Endothelial cell of umbilical vein (primary cell): ENCODE measurements around the gene FXYD6. TPM values are rescaled to one million over a fixed set of nuclear protein-coding genes. Genes with fewer than 3 reads are reported as not detected.

Experiments
- BruUV-seq: library from RNA; stranded (reverse); fragments of 400-500 nt; replicated peaks from 2 replicates; lab custom pipeline; 2021; lab: Mats Ljungman, UMichigan
- CTCF ChIA-PET: fragments of 300-600, 350-600 bp; sonication (Branson Sonifier 250); formaldehyde crosslinking; loops from one replicate; lab custom pipeline; 2021; ENCODE audit warnings: antibody characterized with exemption, inconsistent platforms; lab: Charles Lee
- POLR2A ChIA-PET: fragments of 300-600, 350-600 bp; sonication (Branson Sonifier 250); formaldehyde crosslinking; loops from one replicate; lab custom pipeline; 2021; ENCODE audit warnings: antibody characterized with exemption, inconsistent platforms; lab: Charles Lee
- DNase-seq: peaks from one replicate; pipeline ENCODE4 v3.0.0-alpha.2; 2011; ENCODE audit warnings: low read depth, low spot score
- FAIRE-seq: peaks from 2 replicates; lab custom pipeline; 2011; peaks lifted over from hg19 to GRCh38; lab: Jason Lieb, UNC
- H2AFZ ChIP-seq: 2 replicates; pipeline ENCODE4 v1.6.0; 2012; ENCODE audit warnings: low read depth, low read length, control low read depth, inconsistent platforms
- H3K27ac ChIP-seq: 2 replicates; pipeline ENCODE4 v1.5.1; 2011; ENCODE audit warnings: low read depth, mild to moderate bottlenecking, control low read depth, low read length, moderate library complexity; ENCODE audit not compliant: insufficient read depth
- H3K27me3 ChIP-seq, 2 experiments: 2 replicates each; pipeline versions ENCODE4 v1.6.0 to v1.6.1; 2011; ENCODE audit warnings: low read length in 2 of 2, mixed read lengths in 1 of 2; ENCODE audit not compliant: control insufficient read depth in 2 of 2, insufficient read depth in 2 of 2
- H3K36me3 ChIP-seq, 2 experiments: 2 replicates in 1 of 2; 3 replicates in 1 of 2; pipeline ENCODE4 v1.5.1; 2011; ENCODE audit warnings: low read length in 2 of 2, mild to moderate bottlenecking in 1 of 2, moderate library complexity in 1 of 2; ENCODE audit not compliant: control insufficient read depth in 2 of 2, insufficient read depth in 2 of 2; ENCODE audit errors: extremely low read depth in 1 of 2
- H3K4me1 ChIP-seq: 3 replicates; pipeline ENCODE4 v1.5.1; 2011; ENCODE audit warnings: mild to moderate bottlenecking, low read length; ENCODE audit not compliant: control insufficient read depth, insufficient read depth; ENCODE audit errors: extremely low read depth
- H3K4me2 ChIP-seq: 2 replicates; pipeline ENCODE4 v1.6.1; 2011; ENCODE audit warnings: low read length, control low read depth, mixed read lengths; ENCODE audit not compliant: insufficient read depth
- H3K4me3 ChIP-seq, 3 experiments: fragments of 200-600 bp in 1 of 3; sonication (generic), shearing (Covaris generic) in 1 of 3; replicated peaks in 1 of 3; 2 replicates each; pipeline ENCODE4 v1.5.1; 2011 to 2016; ENCODE audit warnings: control low read depth in 3 of 3, low read length in 3 of 3, mild to moderate bottlenecking in 2 of 3, inconsistent platforms in 1 of 3, low read depth in 1 of 3, moderate library complexity in 1 of 3; ENCODE audit not compliant: insufficient read depth in 1 of 3
- H3K79me2 ChIP-seq: 2 replicates; pipeline ENCODE4 v1.6.0; 2012; ENCODE audit warnings: low read length, inconsistent platforms; ENCODE audit not compliant: control insufficient read depth, insufficient read depth
- H3K9ac ChIP-seq: replicated peaks from 2 replicates; pipeline ENCODE3; 2011; ENCODE audit warnings: low read length, control low read depth; ENCODE audit not compliant: insufficient read depth; ENCODE audit errors: extremely low read depth
- H3K9me1 ChIP-seq: replicated peaks from 3 replicates; pipeline ENCODE4 v1.6.0; 2011; ENCODE audit warnings: mild to moderate bottlenecking, low read length; ENCODE audit not compliant: control insufficient read depth, insufficient read depth; ENCODE audit errors: extremely low read depth
- H3K9me3 ChIP-seq: replicated peaks from 2 replicates; pipeline ENCODE4 v1.5.1; 2012; ENCODE audit warnings: low read length, inconsistent platforms; ENCODE audit not compliant: control insufficient read depth, insufficient read depth
- H4K20me1 ChIP-seq: replicated peaks from 2 replicates; pipeline ENCODE3; 2011; ENCODE audit warnings: mild to moderate bottlenecking, low read length; ENCODE audit not compliant: control insufficient read depth, insufficient read depth; ENCODE audit errors: extremely low read depth
- EZH2 ChIP-seq: IDR thresholded peaks from 2 replicates; pipeline ENCODE4 v1.6.1; 2012; ENCODE audit warnings: borderline replicate concordance, low read depth, mild to moderate bottlenecking, moderate library complexity, low read length, inconsistent platforms; ENCODE audit not compliant: severe bottlenecking
- FOS ChIP-seq: IDR thresholded peaks from 2 replicates; pipeline ENCODE4 v1.6.1; 2011; ENCODE audit warnings: mild to moderate bottlenecking, low read length, moderate library complexity, borderline replicate concordance; ENCODE audit not compliant: insufficient read depth
- GATA2 ChIP-seq: IDR thresholded peaks from 2 replicates; pipeline ENCODE4 v1.7.0; 2011; ENCODE audit warnings: low read depth, mild to moderate bottlenecking, moderate library complexity, mixed read lengths, low read length; ENCODE audit not compliant: insufficient read length, insufficient read depth
- JUN ChIP-seq: IDR thresholded peaks from 2 replicates; pipeline ENCODE4 v1.6.1; 2011; ENCODE audit warnings: borderline replicate concordance, low read depth; ENCODE audit not compliant: insufficient read length, insufficient read depth
- MYC ChIP-seq: IDR thresholded peaks from one replicate; pipeline ENCODE4 v1.6.1; 2011; ENCODE audit warnings: mild to moderate bottlenecking, low read depth, low read length
- POLR2A ChIP-seq: IDR thresholded peaks from 2 replicates; pipeline ENCODE4 v1.6.1; 2012; ENCODE audit warnings: low read depth, mild to moderate bottlenecking, control low read depth, low read length
- POLR2AphosphoS5 ChIP-seq: IDR thresholded peaks from 2 replicates; pipeline ENCODE4 v1.6.1; 2012; ENCODE audit warnings: low read depth, mild to moderate bottlenecking, control low read depth, low read length, moderate library complexity; ENCODE audit not compliant: insufficient read depth
- dilution Hi-C: fragments of 300-500 bp; cut with MboI; formaldehyde crosslinking; loops from one replicate; pipeline ENCODE4 v1.15.0; 2019; ENCODE audit warnings: low sequenced_read_pairs; ENCODE audit not compliant: extremely low pct_ligation_motif_present
- intact Hi-C: fragments of 100-400 bp; cut with micrococcal nuclease; formaldehyde crosslinking; loops from one replicate; pipeline ENCODE4 v1.10.0; 2022
- polyA plus RNA-seq, 4 experiments: library from polyadenylated mRNA; depleted of rRNA in 3 of 4; stranded (reverse) in 3 of 4; unstranded in 1 of 4; fragments of >200 nt; gene quantifications; 2 replicates each; pipeline versions ENCODE4 v1.2.1 to v1.2.3, GENCODE V29; 2011 to 2012; ENCODE audit warnings: missing spikeins in 1 of 4
- total RNA-seq: library from RNA; stranded (reverse); gene quantifications from 2 replicates; pipeline ENCODE4 v1.2.3, GENCODE V29; 2021
- TF ChIP-seq, protein P1 (sequence below), 2 donors: IDR thresholded peaks; 1 replicate in 1 of 2; 2 replicates in 1 of 2; pipeline ENCODE4 v1.5.1; 2011; ENCODE audit warnings: low read length in 2 of 2, mild to moderate bottlenecking in 2 of 2, moderate library complexity in 2 of 2, control low read depth in 1 of 2, inconsistent platforms in 1 of 2, low read depth in 1 of 2; ENCODE audit not compliant: insufficient read depth in 1 of 2; ENCODE audit errors: extremely low read depth in 1 of 2
- TF ChIP-seq, protein P2 (sequence below): IDR thresholded peaks from 2 replicates; pipeline ENCODE4 v1.6.1; 2011; ENCODE audit not compliant: insufficient read depth, insufficient read length

FXYD6 gene
- total and polyA plus RNA-seq, 2 donors (not counting 3 experiments of a cell fraction or from before 2014, with no cell fraction given): 1.4 to 8.7 TPM

GRCh38 chr11:117923275-117923674, 46.8 kb upstream of the FXYD6 start:
- BruUV-seq: no TSS peak
- Histone ChIP-seq H3K4me1 (no peaks in the 10 kb centered on the region), H3K9ac (no peak overlapping the region), H3K4me3 (no peak overlapping the region), H3K79me2 (no peaks in the 10 kb centered on the region), H3K9me1 (no peaks in the 10 kb centered on the region), H3K36me3 (no peaks in the 10 kb centered on the region), H3K9me3 (no peaks in the 10 kb centered on the region), H2AFZ (no peak overlapping the region), H3K4me2 (no peak overlapping the region), H3K27me3 (peaks cover 2 to 4% of the 10 kb centered on the region in 2 experiments), H4K20me1 (no peaks in the 10 kb centered on the region), H3K27ac (no peak overlapping the region)
- TF ChIP-seq JUN (no peak), EZH2 (no peak), GATA2 (no peak), FOS (no peak), POLR2AphosphoS5 (no peak), MYC (no peak), POLR2A (no peak)
- TF ChIP-seq, protein P1, sequence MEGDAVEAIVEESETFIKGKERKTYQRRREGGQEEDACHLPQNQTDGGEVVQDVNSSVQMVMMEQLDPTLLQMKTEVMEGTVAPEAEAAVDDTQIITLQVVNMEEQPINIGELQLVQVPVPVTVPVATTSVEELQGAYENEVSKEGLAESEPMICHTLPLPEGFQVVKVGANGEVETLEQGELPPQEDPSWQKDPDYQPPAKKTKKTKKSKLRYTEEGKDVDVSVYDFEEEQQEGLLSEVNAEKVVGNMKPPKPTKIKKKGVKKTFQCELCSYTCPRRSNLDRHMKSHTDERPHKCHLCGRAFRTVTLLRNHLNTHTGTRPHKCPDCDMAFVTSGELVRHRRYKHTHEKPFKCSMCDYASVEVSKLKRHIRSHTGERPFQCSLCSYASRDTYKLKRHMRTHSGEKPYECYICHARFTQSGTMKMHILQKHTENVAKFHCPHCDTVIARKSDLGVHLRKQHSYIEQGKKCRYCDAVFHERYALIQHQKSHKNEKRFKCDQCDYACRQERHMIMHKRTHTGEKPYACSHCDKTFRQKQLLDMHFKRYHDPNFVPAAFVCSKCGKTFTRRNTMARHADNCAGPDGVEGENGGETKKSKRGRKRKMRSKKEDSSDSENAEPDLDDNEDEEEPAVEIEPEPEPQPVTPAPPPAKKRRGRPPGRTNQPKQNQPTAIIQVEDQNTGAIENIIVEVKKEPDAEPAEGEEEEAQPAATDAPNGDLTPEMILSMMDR (IDR thresholded peaks at IDR 0.05; ENCODE audit: extremely low read depth in 1 of 2, insufficient read depth in 1 of 2, low read depth in 1 of 2, low read length in 2 of 2): no peak
- TF ChIP-seq, protein P2, sequence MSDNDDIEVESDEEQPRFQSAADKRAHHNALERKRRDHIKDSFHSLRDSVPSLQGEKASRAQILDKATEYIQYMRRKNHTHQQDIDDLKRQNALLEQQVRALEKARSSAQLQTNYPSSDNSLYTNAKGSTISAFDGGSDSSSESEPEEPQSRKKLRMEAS: no peak
- FAIRE-seq (no peak), DNase-seq (no peak)
- POLR2A ChIA-PET: no interaction called here
- dilution Hi-C loops (no loop called here), intact Hi-C loops (no loop called here)
- CTCF ChIA-PET: interaction anchor here (1.4 kb wide), 1 partner anchor 23 kb away, joined by 13 read pairs; no protein-coding TSS in a partner anchor
